Astrocyte (in vitro differentiated cells and primary cell): ENCODE measurements around the gene LUZP4. TPM values are rescaled to one million over a fixed set of nuclear protein-coding genes. Genes with fewer than 3 reads are reported as not detected.

Experiments
- DNase-seq: peaks from one replicate; pipeline ENCODE4 v3.0.0-alpha.2; 2010; ENCODE audit warnings: low read depth
- FAIRE-seq: peaks from 2 replicates; lab custom pipeline; 2011; peaks lifted over from hg19 to GRCh38; lab: Jason Lieb, UNC
- H2AFZ ChIP-seq: 2 replicates; pipeline ENCODE4 v1.6.0; 2012; ENCODE audit warnings: low read depth, low read length, inconsistent platforms
- H3K27ac ChIP-seq: 2 replicates; pipeline ENCODE4 v1.5.1; 2011; ENCODE audit warnings: low read depth, low read length, inconsistent platforms
- H3K27me3 ChIP-seq: 2 replicates; pipeline ENCODE4 v1.6.0; 2011; ENCODE audit warnings: low read length, inconsistent platforms; ENCODE audit not compliant: insufficient read depth
- H3K36me3 ChIP-seq: 2 replicates; pipeline ENCODE4 v1.5.1; 2011; ENCODE audit warnings: low read length, inconsistent platforms; ENCODE audit not compliant: insufficient read depth
- H3K4me1 ChIP-seq: 2 replicates; pipeline ENCODE4 v1.5.1; 2011; ENCODE audit warnings: low read length, inconsistent platforms; ENCODE audit not compliant: insufficient read depth
- H3K4me2 ChIP-seq: 2 replicates; pipeline ENCODE4 v1.6.0; 2012; ENCODE audit warnings: low read length, inconsistent platforms
- H3K4me3 ChIP-seq: 2 replicates; pipeline ENCODE4 v1.5.1; 2011; ENCODE audit warnings: low read depth, mild to moderate bottlenecking, low read length, inconsistent platforms; ENCODE audit not compliant: insufficient read depth
- H3K79me2 ChIP-seq: 2 replicates; pipeline ENCODE4 v1.6.0; 2012; ENCODE audit warnings: mild to moderate bottlenecking, low read length, inconsistent platforms; ENCODE audit not compliant: insufficient read depth
- H3K9ac ChIP-seq: 2 replicates; pipeline ENCODE4 v1.6.0; 2012; ENCODE audit warnings: mild to moderate bottlenecking, low read length, inconsistent platforms
- H3K9me3 ChIP-seq: 2 replicates; pipeline ENCODE4 v1.5.1; 2012; ENCODE audit warnings: low read depth, mild to moderate bottlenecking, low read length, inconsistent platforms; ENCODE audit not compliant: insufficient read depth
- H4K20me1 ChIP-seq: 2 replicates; pipeline ENCODE4 v1.6.0; 2012; ENCODE audit warnings: low read length, inconsistent platforms; ENCODE audit not compliant: insufficient read depth
- H3K27ac Mint-ChIP-seq: one replicate; pipeline ENCODE4 v1.8.0; 2021; ENCODE audit warnings: mild to moderate bottlenecking, mixed read lengths; ENCODE audit not compliant: unreplicated experiment
- H3K27me3 Mint-ChIP-seq: one replicate; pipeline ENCODE4 v1.8.0; 2021; ENCODE audit warnings: low read depth, mixed read lengths; ENCODE audit not compliant: unreplicated experiment
- H3K36me3 Mint-ChIP-seq: one replicate; pipeline ENCODE4 v1.8.0; 2021; ENCODE audit warnings: low read depth, mixed read lengths; ENCODE audit not compliant: unreplicated experiment
- H3K4me1 Mint-ChIP-seq: one replicate; pipeline ENCODE4 v1.8.0; 2021; ENCODE audit warnings: low read depth, mixed read lengths; ENCODE audit not compliant: unreplicated experiment
- H3K4me3 Mint-ChIP-seq: one replicate; pipeline ENCODE4 v1.8.0; 2021; ENCODE audit warnings: mild to moderate bottlenecking, moderate library complexity, mixed read lengths; ENCODE audit not compliant: unreplicated experiment
- H3K9me3 Mint-ChIP-seq: one replicate; pipeline ENCODE4 v1.8.0; 2021; ENCODE audit warnings: mild to moderate bottlenecking, mixed read lengths; ENCODE audit not compliant: unreplicated experiment
- CTCF ChIP-seq: IDR thresholded peaks from 2 replicates; pipeline ENCODE4 v1.5.1; 2011; ENCODE audit warnings: low read depth, mild to moderate bottlenecking, inconsistent platforms, low read length, moderate library complexity; ENCODE audit not compliant: insufficient read depth
- EZH2 ChIP-seq: IDR thresholded peaks from 2 replicates; pipeline ENCODE4 v1.6.1; 2012; ENCODE audit warnings: mild to moderate bottlenecking, low read length, inconsistent platforms; ENCODE audit not compliant: insufficient read depth
- total RNA-seq: library from RNA; stranded (reverse); gene quantifications from 2 replicates; pipeline ENCODE4 v1.2.1, GENCODE V29; 2021

LUZP4 gene
- total RNA-seq, 1 donor from 2014 or later: not detected

GRCh38 chrX:115356369-115356768 is 66.9 kb downstream of the LUZP4 start:
- H3K9ac ChIP-seq: no peak overlapping the region
- H3K36me3 Mint-ChIP-seq: no peaks in the 10 kb centered on the region
- H3K27ac Mint-ChIP-seq: no peak overlapping the region
- no peak for FAIRE-seq
- no peak overlapping the region for H3K27ac ChIP-seq
- no peaks in the 10 kb centered on the region for H3K36me3 ChIP-seq
- H4K20me1 ChIP-seq: no peaks in the 10 kb centered on the region
- H3K4me3 Mint-ChIP-seq: no peak overlapping the region
- H3K4me1 Mint-ChIP-seq: peaks cover 17% of the 10 kb centered on the region
- H3K4me1 ChIP-seq: no peaks in the 10 kb centered on the region
- H3K9me3 ChIP-seq: no peaks in the 10 kb centered on the region
- H3K27me3 ChIP-seq: no peaks in the 10 kb centered on the region
- H3K27me3 Mint-ChIP-seq: no peaks in the 10 kb centered on the region
- no peak overlapping the region for H3K4me2 ChIP-seq
- H2AFZ ChIP-seq: no peak overlapping the region
- H3K9me3 Mint-ChIP-seq: peaks cover 2% of the 10 kb centered on the region
- no peak overlapping the region for H3K4me3 ChIP-seq
- H3K79me2 ChIP-seq: no peaks in the 10 kb centered on the region
- no peak for TF ChIP-seq CTCF
- TF ChIP-seq EZH2: no peak
- no peak for DNase-seq

Other genes with a start within 250 kb of the LUZP4 start
- gene RBMXL3, start 100.3 kb upstream of the LUZP4 start, total RNA-seq: not detected in 2 replicates
- 4.6 and 5.8 TPM in 2 replicates for gene LRCH2, start 55.6 kb upstream of the LUZP4 start, total RNA-seq